ENCODE results near the gene PSMD13. TPM values are rescaled to one million over a fixed set of nuclear protein-coding genes. Genes with fewer than 3 reads are reported as not detected.

Gene PSMD13
- total and polyA plus RNA-seq, 2 of the 4 experiments (the other 2 are of a cell fraction), result 177 to 217 TPM

DNA sequence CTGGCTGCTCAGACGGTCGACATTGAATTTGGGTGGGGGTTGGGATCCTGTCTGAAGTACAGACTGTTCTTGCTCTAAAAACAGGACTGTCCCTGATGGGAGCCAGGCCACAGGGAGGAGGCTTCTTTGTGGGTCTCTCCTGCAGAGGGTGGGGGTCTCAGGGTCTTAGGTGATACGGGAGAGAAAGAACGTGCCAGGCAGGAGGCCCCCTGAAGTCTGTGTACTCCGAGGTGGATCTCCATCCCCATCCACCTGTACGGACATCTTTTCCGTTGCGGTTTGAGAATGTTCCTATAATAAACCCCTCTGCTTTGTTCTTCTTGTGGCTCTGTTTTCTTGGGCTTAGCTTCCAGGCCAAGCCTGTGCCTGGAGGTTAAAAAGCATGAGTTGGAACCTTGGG lies 15.9 kb downstream of the PSMD13 start:
- 80% methylated on average over 2 of the region's 8 CpGs; no CpG with 5 or more reads in 1 of the 2 experiments for WGBS, 2 experiments (ENCODE audit: extremely low coverage in 2 of 2, insufficient read length in 1 of 2)
- no peak overlapping the region for H3K23ac ChIP-seq (ENCODE audit: low read depth, low read length)
- no TSS peak for BruUV-seq (replicated peaks)
- peaks cover 41% of the 10 kb centered on the region for H3K36me3 ChIP-seq (ENCODE audit: control insufficient read depth, insufficient read depth, low read length)
- no peak overlapping the region for H3K9ac ChIP-seq (ENCODE audit: low read depth, low read length)
- no peak overlapping the region for H3K14ac ChIP-seq (replicated peaks; ENCODE audit: low read depth, low read length)
- TF ChIP-seq CEBPB (IDR thresholded peaks at IDR 0.05; ENCODE audit: low read depth, low read length), result no peak
- TF ChIP-seq MXI1 (IDR thresholded peaks at IDR 0.05; ENCODE audit: borderline replicate concordance, low read depth, low read length), result no peak
- TF ChIP-seq CHD1 (IDR thresholded peaks at IDR 0.05; ENCODE audit: low read depth, low read length), result no peak
- no peak for TF ChIP-seq RCOR1 (IDR thresholded peaks at IDR 0.05; ENCODE audit: insufficient replicate concordance, low read length)
- no peak for TF ChIP-seq RFX5 (IDR thresholded peaks at IDR 0.05; ENCODE audit: low read depth, low read length)
- TF ChIP-seq SMC3 (IDR thresholded peaks at IDR 0.05; ENCODE audit: low read depth, low read length), result no peak
- TF ChIP-seq POLR2A (IDR thresholded peaks at IDR 0.05; ENCODE audit: low read depth, low read length), result no peak
- TF ChIP-seq, protein P1, sequence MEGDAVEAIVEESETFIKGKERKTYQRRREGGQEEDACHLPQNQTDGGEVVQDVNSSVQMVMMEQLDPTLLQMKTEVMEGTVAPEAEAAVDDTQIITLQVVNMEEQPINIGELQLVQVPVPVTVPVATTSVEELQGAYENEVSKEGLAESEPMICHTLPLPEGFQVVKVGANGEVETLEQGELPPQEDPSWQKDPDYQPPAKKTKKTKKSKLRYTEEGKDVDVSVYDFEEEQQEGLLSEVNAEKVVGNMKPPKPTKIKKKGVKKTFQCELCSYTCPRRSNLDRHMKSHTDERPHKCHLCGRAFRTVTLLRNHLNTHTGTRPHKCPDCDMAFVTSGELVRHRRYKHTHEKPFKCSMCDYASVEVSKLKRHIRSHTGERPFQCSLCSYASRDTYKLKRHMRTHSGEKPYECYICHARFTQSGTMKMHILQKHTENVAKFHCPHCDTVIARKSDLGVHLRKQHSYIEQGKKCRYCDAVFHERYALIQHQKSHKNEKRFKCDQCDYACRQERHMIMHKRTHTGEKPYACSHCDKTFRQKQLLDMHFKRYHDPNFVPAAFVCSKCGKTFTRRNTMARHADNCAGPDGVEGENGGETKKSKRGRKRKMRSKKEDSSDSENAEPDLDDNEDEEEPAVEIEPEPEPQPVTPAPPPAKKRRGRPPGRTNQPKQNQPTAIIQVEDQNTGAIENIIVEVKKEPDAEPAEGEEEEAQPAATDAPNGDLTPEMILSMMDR (conservative IDR thresholded peaks at IDR 0.05; ENCODE audit: low read depth, low read length), result no peak
- TF ChIP-seq FOS (IDR thresholded peaks at IDR 0.05; ENCODE audit: low read depth, low read length), result no peak
- no peak for TF ChIP-seq MAFK (IDR thresholded peaks at IDR 0.05; ENCODE audit: low read depth, low read length)
- no peak overlapping the region for H2BK20ac ChIP-seq (ENCODE audit: low read depth, low read length)
- H2BK15ac ChIP-seq (ENCODE audit: low read depth, low read length), result no peak overlapping the region
- H2AFZ ChIP-seq (replicated peaks; ENCODE audit: low read length, poor library complexity), result no peak overlapping the region
- H4K8ac ChIP-seq (ENCODE audit: low read depth in 2 of 2, low read length in 2 of 2), result no peak overlapping the region
- no peak overlapping the region for H2BK5ac ChIP-seq (ENCODE audit: low read depth, low read length, poor library complexity, severe bottlenecking)
- no peak overlapping the region for H4K91ac ChIP-seq (ENCODE audit: insufficient read depth, low read depth, low read length)
- H3K9me1 ChIP-seq (ENCODE audit: insufficient read depth, low read length), result no peaks in the 10 kb centered on the region
- H3K4me2 ChIP-seq (ENCODE audit: low read depth, low read length), result no peak overlapping the region
- no peaks in the 10 kb centered on the region for H3K9me3 ChIP-seq (ENCODE audit: control insufficient read depth, insufficient read depth, low read length)
- no peak overlapping the region for H2BK120ac ChIP-seq (ENCODE audit: low read depth, low read length)
- H2AK9ac ChIP-seq (replicated peaks; ENCODE audit: low read depth, low read length, poor library complexity), result no peak overlapping the region
- no peak for DNase-seq
- peaks cover 1% of the 10 kb centered on the region for H3K27me3 ChIP-seq (ENCODE audit: control insufficient read depth, insufficient read depth, low read length)
- H4K20me1 ChIP-seq (ENCODE audit: insufficient read depth, low read length), result no peaks in the 10 kb centered on the region; the same call in 1 of the 2 replicates
- H3K27ac ChIP-seq (ENCODE audit: insufficient read depth, low read length), result no peak overlapping the region
- no peak for ATAC-seq (ENCODE audit: low read depth)
- dilution Hi-C loops (cut with HindIII; ENCODE audit: low sequenced_read_pairs, unreplicated experiment), result no loop called here
- no peak overlapping the region for H3K18ac ChIP-seq (ENCODE audit: low read depth, low read length)
- no peak overlapping the region for H3K4ac ChIP-seq (ENCODE audit: low read depth, low read length)
- in situ Hi-C loops (cut with MboI; ENCODE audit: low sequenced_read_pairs), result no loop called here
- no peak overlapping the region for H4K5ac ChIP-seq (ENCODE audit: low read depth, low read length)
- ChIA-PET POLR2A (ENCODE audit: unreplicated experiment) (no interaction called here), CTCF (no interaction called here)
- no peak overlapping the region for H3K4me3 ChIP-seq (ENCODE audit: insufficient read depth, low read depth, low read length)
- H3K79me1 ChIP-seq (ENCODE audit: low read depth in 1 of 2, low read length in 2 of 2), result peaks cover 0 to 9% of the 10 kb centered on the region in 2 experiments; a peak in 2 of 4 replicates
- H3K4me1 ChIP-seq (ENCODE audit: control insufficient read depth, insufficient read depth, low read length), result no peaks in the 10 kb centered on the region
- intact Hi-C loops (cut with micrococcal nuclease), result no loop called here
- H3K56ac ChIP-seq (ENCODE audit: extremely low read depth, insufficient read depth, low read length), result no peak overlapping the region
- no peak overlapping the region for H2AK5ac ChIP-seq (ENCODE audit: low read depth, low read length)
